Lower lobe of right lung (tissue), 2 donors: Measurements from ENCODE around the gene GSG1L. TPM values are rescaled to one million over a fixed set of nuclear protein-coding genes. Genes with fewer than 3 reads are reported as not detected.

Experiments
- ATAC-seq, 2 donors: fragments of 200-7000 bp; cut with Tn5 transposase; one replicate each; pipeline ENCODE4 v1.9.1; 2020 to 2022; ENCODE audit warnings: mild to moderate bottlenecking in 2 of 2, moderate library complexity in 2 of 2
- DNase-seq: peaks from one replicate; pipeline ENCODE4 v3.0.0-alpha.2; 2020
- H3K27ac ChIP-seq: fragments of 200-600 bp; one replicate; pipeline ENCODE4 v1.8.0; 2022
- H3K27me3 ChIP-seq: fragments of 200-600 bp; one replicate; pipeline ENCODE4 v1.8.0; 2022; ENCODE audit warnings: low read depth
- H3K36me3 ChIP-seq: fragments of 200-600 bp; one replicate; pipeline ENCODE4 v1.8.0; 2022; ENCODE audit warnings: mild to moderate bottlenecking
- H3K4me1 ChIP-seq: fragments of 200-600 bp; one replicate; pipeline ENCODE4 v1.8.0; 2022
- H3K4me3 ChIP-seq: fragments of 200-600 bp; one replicate; pipeline ENCODE4 v1.8.0; 2022; ENCODE audit warnings: mild to moderate bottlenecking
- H3K9me3 ChIP-seq: fragments of 200-600 bp; one replicate; pipeline ENCODE4 v1.8.0; 2022
- CTCF ChIP-seq: fragments of 200-600 bp; IDR thresholded peaks from one replicate; pipeline ENCODE4 v1.8.0; 2022; ENCODE audit warnings: antibody characterized with exemption, mild to moderate bottlenecking
- intact Hi-C: fragments of 100-400 bp; cut with DNase I; formaldehyde crosslinking; loops from one replicate; pipeline ENCODE4 v1.11.0; 2022
- total RNA-seq: library from RNA; stranded (reverse); fragmentation: NEBNext Ultra II Directional; extraction: Animal tissue kit (Norgen Biotek cat#: 25700); gene quantifications from one replicate; pipeline ENCODE4 v1.2.1, GENCODE V29; 2021
- donor health status: DM: no; HTN: yes; CAD: no; lungs with severe emphysema.

GSG1L gene
- total RNA-seq, 1 donor from 2014 or later, result 0.30 TPM

DNA sequence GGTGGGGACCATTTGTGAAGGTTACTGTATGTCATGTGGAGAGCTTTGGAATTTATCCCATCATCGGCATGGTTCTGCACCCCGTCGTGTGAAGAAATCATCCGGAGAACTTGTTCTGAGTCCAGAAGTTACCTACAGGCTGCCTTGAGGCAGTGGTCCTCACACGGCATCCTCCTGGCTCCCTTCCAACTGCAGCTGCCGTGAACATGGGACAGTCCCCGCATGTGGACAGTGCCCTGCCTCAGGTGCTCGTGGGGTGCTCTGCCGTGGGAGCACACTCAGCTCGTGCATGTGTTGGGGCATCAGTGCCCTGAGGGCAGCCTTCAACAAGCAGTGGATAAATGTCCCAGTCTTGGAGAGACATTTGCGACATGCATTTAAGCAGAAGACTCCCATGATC is 324.9 kb downstream of the GSG1L start:
- H3K4me1 ChIP-seq, result no peaks in the 10 kb centered on the region
- no peak for TF ChIP-seq CTCF
- no peak for ATAC-seq
- H3K27ac ChIP-seq, result no peak overlapping the region
- H3K9me3 ChIP-seq, result no peaks in the 10 kb centered on the region
- no peaks in the 10 kb centered on the region for H3K27me3 ChIP-seq
- H3K36me3 ChIP-seq, result peaks cover 18% of the 10 kb centered on the region
- DNase-seq, result no peak
- intact Hi-C loops, result no loop called here
- H3K4me3 ChIP-seq, result no peak overlapping the region

Other genes starting within 250 kb of the GSG1L start
- 106 TPM for gene XPO6, start 148.3 kb upstream of the GSG1L start, total RNA-seq
- 2.4 TPM for gene SBK1, start 228.8 kb upstream of the GSG1L start, total RNA-seq